Measurements from ENCODE around the gene SLC35E3. TPM values are rescaled to one million over a fixed set of nuclear protein-coding genes. Genes with fewer than 3 reads are reported as not detected.

SLC35E3 gene
- total and polyA plus RNA-seq, 8 donors = 6.3 to 21.5 (median 18.1) TPM

DNA sequence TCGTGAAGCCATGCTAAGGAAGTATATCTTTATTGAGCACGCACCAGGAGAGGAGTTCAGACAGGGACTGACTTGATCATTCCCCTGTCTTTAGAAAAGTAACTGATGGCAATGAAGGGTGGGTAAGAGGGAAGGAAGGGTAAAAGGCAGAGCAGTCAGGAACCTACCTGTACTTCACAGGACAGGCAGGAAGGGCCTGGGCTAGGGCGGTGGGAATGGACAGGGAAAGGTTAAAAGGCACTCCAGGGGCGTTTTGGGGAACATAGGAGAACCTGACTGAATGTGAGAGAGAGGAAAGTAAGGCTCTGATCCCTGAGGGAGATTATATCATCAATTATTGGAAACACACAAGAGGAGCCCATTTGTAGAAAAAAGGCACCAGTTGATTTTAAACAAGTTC is 3.9 kb downstream of the SLC35E3 start:
- H3K27ac ChIP-seq = no peak overlapping the region
- H3K36me3 ChIP-seq = peaks cover 0 to 28% of the 10 kb centered on the region in 2 donors
- no peaks in the 10 kb centered on the region for H3K27me3 ChIP-seq
- no peak for ATAC-seq
- DNase-seq = no peak
- H3K9me3 ChIP-seq = no peaks in the 10 kb centered on the region
- TF ChIP-seq, protein P1, sequence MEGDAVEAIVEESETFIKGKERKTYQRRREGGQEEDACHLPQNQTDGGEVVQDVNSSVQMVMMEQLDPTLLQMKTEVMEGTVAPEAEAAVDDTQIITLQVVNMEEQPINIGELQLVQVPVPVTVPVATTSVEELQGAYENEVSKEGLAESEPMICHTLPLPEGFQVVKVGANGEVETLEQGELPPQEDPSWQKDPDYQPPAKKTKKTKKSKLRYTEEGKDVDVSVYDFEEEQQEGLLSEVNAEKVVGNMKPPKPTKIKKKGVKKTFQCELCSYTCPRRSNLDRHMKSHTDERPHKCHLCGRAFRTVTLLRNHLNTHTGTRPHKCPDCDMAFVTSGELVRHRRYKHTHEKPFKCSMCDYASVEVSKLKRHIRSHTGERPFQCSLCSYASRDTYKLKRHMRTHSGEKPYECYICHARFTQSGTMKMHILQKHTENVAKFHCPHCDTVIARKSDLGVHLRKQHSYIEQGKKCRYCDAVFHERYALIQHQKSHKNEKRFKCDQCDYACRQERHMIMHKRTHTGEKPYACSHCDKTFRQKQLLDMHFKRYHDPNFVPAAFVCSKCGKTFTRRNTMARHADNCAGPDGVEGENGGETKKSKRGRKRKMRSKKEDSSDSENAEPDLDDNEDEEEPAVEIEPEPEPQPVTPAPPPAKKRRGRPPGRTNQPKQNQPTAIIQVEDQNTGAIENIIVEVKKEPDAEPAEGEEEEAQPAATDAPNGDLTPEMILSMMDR (IDR thresholded peaks at IDR 0.05) = no peak
- intact Hi-C loops (cut with DNase I) = no loop called here
- H3K4me3 ChIP-seq = no peak overlapping the region
- peaks cover 11 to 31% of the 10 kb centered on the region in 2 donors for H3K4me1 ChIP-seq

GRCh38 chr12:68750506-68750905 is 4.5 kb downstream of the SLC35E3 start:
- intact Hi-C loops (cut with DNase I) = no loop called here
- TF ChIP-seq, protein P1 (IDR thresholded peaks at IDR 0.05) = no peak
- no peak for DNase-seq
- ATAC-seq = no peak
- no peaks in the 10 kb centered on the region for H3K9me3 ChIP-seq
- H3K36me3 ChIP-seq = peaks cover 0 to 34% of the 10 kb centered on the region in 2 donors
- H3K4me3 ChIP-seq = no peak overlapping the region
- peaks cover 11 to 26% of the 10 kb centered on the region in 2 donors for H3K4me1 ChIP-seq
- no peaks in the 10 kb centered on the region for H3K27me3 ChIP-seq
- H3K27ac ChIP-seq = no peak overlapping the region

GRCh38 chr12:68755536-68756243 is 9.7 kb downstream of the SLC35E3 start:
- Histone ChIP-seq H3K27ac (no peak overlapping the region), H3K27me3 (no peaks in the 10 kb centered on the region), H3K9me3 (no peaks in the 10 kb centered on the region), H3K36me3 (peaks cover 0 to 66% of the 10 kb centered on the region in 2 donors), H3K4me1 (no peaks in the 10 kb centered on the region), H3K4me3 (no peak overlapping the region)
- intact Hi-C loops (cut with DNase I) = no loop called here
- DNase-seq (no peak), ATAC-seq (no peak)
- TF ChIP-seq, protein P1 (IDR thresholded peaks at IDR 0.05) = no peak

- no peaks in the 10 kb centered on the region for H3K27me3 ChIP-seq
- H3K4me1 ChIP-seq = no peaks in the 10 kb centered on the region
- no peak for ATAC-seq
- H3K27ac ChIP-seq = no peak overlapping the region
- DNase-seq = no peak
- H3K9me3 ChIP-seq = no peaks in the 10 kb centered on the region
- TF ChIP-seq, protein P1 (IDR thresholded peaks at IDR 0.05) = no peak
- H3K36me3 ChIP-seq = peaks cover 0 to 71% of the 10 kb centered on the region in 2 donors
- H3K4me3 ChIP-seq = no peak overlapping the region
- intact Hi-C loops (cut with DNase I) = no loop called here
Measured at GRCh38 chr12:68759852-68760251, 13.9 kb downstream of the SLC35E3 start.

GRCh38 chr12:68760806-68761441 is 14.9 kb downstream of the SLC35E3 start:
- no peak for ATAC-seq
- intact Hi-C loops (cut with DNase I) = no loop called here
- no peak for DNase-seq
- no peak overlapping the region for H3K27ac ChIP-seq
- TF ChIP-seq, protein P1 (IDR thresholded peaks at IDR 0.05) = no peak
- peaks cover 0 to 66% of the 10 kb centered on the region in 2 donors for H3K36me3 ChIP-seq
- no peaks in the 10 kb centered on the region for H3K27me3 ChIP-seq
- no peaks in the 10 kb centered on the region for H3K4me1 ChIP-seq
- H3K4me3 ChIP-seq = no peak overlapping the region
- H3K9me3 ChIP-seq = no peaks in the 10 kb centered on the region

Measured in left lung (tissue), 10 donors.